SKM-1 (cell line): Measurements from ENCODE around the gene BMPER.

ENCODE experiments used
- DNase-seq: peaks from one replicate; lab custom pipeline; 2025; ENCODE audit not compliant: unreplicated experiment; lab: John Stamatoyannopoulos, UW

Gene BMPER

DNA sequence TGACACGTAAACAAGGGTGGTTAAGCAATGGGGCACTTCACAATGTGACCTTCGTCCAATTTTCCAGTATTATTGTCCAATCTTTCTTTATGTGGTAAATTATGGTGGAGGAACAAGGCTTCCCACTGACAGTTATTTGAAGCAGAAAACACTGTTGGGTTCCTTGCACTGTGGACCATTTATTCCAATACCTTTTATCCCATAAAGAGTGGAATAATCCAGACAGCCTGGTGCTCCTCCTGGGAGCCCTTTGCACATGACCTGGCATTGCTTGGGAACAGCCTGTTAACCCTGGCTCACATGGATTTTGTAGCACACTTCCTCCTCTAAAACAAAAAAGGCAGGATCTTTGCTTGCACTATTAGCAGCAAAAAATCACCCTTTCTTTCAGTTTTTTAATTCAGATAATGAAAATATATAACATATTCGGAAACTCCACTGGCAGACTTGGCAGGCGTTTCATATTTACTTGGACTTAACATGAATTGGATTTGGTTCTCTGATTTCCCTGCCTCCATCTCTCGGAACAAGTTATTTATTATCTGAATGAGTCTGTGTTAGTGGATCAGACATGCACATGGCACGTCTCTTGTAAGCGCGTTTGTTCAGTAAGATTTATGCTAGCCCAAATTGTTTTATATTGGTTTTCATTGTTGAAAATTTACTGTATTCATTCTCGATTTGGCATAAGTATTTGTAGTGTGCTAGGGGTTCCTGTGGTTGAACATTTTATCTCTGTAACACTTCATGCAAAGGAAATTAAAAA is 59.3 kb downstream of the BMPER start:
- DNase-seq, result no peak

DNA sequence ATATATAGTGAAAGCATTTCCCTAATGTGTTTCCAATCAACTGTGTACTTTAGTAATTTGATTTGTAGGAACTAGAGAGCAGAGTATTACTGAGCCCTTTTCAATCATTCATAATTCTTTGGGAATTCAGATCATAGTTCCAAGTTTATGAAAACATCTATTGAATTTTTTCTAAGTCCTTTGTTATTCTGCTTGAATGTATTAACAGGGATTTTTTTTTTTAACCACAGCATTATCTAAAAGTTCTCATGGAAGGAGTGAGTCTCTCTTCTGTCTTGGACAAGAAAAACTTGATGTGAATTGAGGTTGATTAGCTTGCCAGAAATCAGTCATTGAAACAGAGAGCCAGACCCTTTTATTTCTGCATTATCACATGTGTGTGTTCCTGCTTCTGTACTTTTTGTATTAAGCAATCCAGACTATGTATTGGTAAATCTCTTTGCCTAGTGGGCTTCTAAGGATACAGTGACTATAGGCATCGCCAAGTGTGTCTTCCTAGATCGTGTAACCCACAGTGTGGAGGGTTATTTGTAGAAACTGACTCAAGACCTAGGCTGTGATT is 59.9 kb downstream of the BMPER start:
- DNase-seq, result no peak

DNA sequence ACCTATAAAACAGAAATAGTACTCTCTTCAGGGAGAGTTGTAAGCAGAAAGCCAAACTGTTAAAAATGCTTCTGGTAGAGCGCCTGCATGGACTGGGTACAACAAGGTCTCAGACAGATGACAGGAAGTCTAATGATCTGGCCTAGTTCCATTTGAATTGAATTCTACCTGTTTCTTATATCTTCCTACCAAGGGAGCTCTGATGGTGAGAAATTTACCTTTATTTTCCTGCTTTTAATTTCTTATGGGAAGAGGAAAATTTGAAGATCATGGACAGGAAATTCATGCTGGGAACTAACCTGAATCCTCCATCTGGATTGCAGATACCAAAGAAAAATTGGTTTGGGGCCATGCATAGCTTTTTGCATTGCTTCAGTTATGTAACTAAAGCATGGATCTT is 63.3 kb downstream of the BMPER start:
- DNase-seq, result no peak

DNA sequence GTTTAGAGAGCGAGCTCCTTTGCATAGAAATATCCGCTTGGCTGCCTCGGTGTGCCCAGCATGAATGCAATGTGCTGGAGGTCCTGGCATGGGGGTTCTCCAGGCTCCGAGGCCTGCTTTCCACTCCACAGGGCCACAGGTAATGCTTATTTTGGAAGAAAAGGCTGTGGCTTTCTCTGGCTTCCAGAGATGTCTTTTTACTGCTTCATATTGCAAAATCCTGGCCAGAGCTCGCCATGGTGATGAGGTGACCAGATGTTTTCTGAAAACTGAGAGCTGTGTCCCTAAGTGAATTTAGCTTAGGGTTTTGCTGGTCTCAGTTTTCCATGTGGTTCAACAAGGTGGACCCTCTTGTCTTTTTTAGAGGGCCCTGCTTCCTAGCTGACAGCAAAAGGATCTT is 65.2 kb downstream of the BMPER start:
- no peak for DNase-seq

DNA sequence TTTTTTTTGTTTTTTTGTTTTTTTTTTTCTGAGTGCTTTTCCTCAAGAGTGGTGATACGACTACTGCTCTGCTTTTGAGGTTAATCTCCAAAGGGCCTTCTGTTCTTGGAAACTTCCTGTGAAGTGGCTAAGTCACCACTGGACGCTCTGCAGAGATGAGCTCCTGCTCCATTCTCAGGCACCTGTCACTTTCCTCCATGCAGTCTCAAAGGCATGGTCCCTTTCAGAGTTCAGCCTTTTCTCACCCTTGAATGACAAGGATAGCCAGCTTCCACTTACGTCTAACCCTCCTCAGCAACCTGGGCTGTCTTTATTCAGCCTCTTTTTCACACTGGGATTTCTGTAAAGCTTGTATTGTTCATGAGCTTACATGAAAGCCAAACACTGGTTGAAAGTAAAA is 65.8 kb downstream of the BMPER start:
- DNase-seq, result no peak

DNA sequence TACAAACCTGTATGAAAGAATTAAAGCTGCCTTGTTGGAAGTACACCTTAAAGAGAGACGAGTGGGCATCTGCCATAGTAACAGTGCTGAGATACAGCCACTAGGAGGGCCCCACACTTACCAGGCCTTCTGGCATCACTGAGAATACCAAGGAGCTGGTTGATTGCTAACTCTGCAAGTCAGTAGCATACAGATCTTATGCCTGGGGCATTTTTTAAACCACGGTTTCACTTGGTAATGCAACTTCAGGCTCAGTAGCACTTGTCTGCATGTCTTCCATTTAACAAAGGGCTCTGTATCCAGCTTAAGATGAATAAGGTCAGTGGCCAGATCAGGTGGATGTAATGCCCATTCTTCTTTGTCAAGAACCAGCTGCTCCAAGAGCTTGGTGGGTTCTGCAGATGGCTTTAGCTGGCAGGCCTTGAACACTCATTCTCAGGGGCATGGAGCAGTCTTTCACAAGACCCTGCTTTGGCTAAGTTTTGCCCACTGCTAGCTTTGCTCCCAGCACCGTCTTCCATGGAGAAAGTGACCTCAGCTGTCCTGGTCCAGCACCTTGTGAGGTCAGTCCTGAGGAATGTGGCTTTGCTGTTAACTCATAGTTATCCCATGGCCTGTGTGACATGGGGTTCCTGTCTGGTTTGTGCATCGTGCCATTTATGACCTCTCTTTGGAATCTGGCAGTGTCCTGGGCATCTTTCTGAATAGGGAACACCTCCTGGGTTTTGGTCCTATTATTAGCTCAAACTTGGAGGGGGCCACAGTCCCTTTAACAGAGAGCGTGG is 68.1 kb downstream of the BMPER start:
- DNase-seq, result no peak

DNA sequence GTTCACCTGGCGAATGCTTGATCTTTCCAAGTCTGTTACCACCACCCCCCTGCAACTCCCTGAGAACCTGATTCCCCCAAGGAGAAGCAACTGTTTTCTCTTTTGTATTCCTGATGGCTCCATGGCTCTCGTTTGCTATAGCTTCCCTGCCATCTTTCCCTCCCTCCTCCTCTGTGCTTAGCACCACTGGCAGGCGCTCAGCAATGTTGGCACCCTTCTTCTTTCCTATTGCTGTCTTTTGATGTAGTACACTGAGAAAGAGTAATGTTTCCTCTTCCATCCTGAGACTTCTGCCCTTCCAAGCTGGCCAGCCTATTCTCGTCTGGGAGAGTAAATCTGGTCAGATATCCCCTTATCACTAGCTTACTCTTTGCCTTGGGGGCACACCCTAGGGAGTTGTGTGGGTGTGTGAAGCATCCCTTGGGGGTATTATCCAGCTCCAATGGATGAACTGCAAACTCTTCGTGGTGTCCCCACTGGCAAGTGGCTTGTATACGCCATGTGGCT is 74.0 kb downstream of the BMPER start:
- DNase-seq, result no peak

DNA sequence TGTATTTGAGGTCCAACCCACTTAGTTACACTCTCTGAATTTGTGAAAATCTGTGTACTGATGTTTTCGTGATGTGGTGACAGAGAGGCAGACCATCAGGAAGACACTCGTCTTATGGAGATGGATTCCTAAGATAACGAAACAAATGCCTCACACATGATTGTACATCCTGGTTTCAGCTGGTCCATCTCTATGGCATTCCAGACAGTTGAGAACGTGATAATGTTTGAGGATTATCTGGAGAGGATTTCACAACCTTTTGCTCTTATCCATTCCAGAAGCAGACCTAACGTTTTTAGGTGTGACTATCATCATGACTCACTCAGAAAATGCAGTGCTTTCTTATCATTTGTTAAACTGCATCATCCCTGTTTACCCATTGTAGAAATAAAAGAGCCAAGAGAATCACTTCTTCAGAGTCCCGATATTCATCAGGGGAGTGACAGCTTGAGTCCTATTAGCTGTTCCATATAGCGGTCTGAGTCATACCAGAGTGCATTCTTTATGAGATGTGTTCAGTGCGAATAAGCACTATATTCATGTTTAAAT is 74.5 kb downstream of the BMPER start:
- DNase-seq, result no peak

DNA sequence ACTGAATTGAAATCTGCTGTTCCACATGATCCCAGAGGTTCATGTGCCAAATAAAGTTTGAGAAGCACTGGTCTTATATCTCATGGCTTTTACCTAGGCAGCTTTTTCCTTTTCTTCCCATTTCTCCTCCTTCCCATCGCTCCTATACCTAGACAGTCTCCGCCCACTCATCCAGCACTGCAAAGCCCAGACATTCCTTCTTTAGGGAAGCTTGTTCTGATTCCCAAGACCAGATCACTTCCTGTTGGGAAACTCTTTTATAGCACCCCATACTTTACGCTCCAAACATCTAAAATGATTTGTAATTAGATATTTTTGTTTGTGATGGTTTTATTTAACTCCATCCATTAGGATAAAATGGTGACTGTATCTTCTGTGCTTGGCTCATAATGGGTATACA is 75.9 kb downstream of the BMPER start:
- DNase-seq, result no peak

DNA sequence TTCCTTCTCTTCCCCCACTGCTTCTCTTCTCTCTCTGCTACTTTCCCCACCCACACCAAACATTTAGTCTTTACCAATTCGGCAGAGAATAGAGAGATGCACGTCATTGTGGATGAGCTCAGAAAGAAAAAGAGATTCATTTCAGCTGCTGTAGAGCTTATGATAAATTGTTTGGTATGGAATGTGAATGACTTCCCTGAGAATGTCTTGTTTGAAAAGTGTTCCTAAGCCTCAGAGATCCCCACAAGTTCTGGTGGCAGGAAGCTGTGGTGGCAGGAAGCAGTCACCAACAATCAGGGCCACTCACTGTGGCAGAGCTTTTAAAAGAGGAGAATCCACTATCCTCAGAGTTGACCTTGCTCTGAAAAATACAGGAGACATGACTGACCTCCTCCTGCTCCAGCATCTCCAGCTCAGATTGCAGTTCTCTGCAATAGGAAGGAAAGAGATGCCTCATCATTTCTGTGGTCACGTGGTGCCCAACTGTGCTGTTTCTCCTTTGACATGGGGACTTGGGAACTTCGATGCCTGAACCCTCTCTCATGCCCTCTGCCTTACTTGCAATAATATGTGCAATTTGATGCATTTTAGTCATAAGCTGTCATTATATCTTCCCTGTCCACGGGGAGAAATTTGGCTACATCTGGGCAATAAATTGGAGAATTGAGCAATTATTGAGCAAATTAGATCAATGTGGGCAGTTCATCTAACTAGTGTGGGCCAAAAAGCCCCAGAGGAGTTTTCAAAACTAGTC is 76.5 kb downstream of the BMPER start:
- DNase-seq, result no peak

DNA sequence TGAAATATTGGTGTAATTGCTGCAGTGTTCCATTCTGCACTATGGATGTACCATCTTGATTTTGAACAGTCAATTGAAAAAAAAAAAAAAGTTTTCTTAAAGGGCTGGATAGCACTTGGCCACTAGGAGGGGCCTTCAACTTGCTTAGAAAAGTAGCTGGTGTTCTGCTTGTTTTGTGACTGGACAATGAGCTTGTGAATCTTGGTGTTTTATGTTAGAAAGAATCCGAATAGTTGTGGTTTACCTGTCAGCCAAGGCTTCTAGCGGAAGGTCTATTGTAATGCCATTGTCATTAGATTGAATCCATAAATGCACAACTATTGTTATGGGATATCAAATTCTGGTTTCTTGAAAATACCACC is 77.1 kb downstream of the BMPER start:
- no peak for DNase-seq

DNA sequence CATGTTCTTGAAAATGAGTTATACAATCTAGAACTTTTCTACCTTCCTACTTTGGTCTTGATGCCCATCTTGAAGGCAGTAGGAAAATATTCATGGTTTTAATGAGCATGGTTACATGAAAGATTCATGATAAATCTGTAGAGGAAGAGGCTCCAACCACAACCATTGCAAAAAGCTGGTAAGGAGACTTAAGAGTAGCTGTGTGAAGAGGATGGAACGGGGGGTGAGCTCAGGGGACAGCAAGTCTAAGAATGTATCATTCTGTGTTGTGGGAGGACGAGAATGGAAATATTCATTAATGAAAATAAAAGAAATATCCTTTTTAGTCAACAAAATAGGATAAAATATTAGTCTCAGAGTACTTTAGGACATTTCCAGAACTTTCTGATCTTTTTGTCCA is 81.1 kb downstream of the BMPER start:
- no peak for DNase-seq

DNA sequence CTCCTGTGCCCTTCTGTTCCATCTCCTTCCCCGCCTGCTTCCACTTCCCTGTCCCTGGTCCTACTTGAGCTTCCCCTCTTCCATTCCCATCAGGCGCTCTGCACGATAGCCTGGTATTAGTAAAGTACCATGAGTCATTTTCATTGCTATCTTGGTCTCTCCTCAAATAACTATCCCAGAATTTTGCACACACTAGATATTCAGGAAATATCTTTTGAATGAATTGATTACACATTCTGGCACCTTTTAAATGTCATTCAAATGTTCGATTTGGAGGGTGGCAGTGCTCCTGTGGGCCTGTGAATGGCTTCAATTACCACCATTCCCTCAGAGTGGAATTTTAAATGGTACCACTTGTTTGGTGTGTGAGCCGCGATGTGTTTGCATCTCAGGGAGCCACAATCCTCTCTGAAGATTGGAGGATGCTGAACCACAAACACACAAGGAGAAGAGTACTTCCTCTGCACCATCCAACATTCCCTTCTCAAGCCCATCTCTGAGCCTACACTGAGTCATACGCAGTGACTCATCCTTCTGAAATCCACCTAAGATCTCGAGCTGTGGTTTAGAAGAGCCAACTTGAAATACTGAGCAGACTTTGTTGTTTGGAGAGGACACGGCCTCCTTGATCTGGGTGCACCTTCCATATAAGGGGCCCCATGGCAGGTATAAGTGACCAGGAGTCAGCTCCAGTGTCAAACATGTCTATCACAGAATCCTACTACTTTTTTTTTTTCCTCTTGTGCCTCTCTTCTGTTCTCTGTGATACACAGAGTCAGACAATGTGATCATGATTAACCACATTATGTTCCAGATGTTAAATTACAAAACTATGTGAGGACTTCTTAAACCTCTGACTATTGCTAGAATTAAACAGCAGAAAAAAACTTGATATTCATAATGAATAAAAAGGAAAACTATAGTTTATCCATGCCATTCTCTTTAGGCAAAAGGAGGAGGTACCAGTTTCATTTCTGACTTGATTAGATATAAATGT is 81.9 kb downstream of the BMPER start:
- no peak for DNase-seq

DNA sequence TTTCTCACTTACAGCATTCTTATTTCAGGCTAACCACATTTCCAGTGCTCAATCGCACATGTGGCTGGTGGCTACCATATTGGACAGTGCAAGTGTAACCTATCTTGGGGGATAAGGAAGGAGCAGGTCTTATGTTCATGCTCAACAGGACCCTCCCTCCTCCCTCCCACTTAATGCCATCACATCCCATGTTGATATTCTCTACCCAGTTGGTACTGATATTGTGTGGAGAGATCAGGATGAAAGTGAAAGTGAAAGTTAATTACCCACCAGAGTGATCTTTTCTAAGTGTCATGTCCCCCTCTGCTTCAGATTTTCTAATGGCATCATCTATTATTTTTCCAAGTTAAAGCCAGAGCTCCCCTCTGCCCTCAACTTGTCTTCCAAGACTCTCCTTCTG is 91.6 kb downstream of the BMPER start:
- DNase-seq, result no peak

DNA sequence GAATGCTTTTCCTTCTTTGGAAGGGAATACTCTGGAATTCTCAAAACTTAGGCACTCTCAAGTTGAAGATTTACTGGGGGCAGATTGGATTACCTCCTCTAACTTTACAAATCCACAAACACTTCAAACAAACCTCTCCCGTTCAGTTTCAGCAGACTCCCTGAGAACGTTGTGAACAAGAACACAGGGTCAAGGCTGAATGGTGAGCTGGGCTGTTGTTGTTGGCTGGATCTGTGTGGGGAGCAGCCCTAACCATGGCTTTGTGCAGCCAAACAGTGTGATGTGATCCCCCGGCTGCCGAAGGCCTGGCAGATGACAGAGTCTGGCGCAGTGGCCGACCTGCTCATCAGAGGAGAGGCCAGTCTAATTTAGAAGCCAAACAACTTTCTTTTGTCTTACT is 93.1 kb downstream of the BMPER start:
- DNase-seq, result no peak

DNA sequence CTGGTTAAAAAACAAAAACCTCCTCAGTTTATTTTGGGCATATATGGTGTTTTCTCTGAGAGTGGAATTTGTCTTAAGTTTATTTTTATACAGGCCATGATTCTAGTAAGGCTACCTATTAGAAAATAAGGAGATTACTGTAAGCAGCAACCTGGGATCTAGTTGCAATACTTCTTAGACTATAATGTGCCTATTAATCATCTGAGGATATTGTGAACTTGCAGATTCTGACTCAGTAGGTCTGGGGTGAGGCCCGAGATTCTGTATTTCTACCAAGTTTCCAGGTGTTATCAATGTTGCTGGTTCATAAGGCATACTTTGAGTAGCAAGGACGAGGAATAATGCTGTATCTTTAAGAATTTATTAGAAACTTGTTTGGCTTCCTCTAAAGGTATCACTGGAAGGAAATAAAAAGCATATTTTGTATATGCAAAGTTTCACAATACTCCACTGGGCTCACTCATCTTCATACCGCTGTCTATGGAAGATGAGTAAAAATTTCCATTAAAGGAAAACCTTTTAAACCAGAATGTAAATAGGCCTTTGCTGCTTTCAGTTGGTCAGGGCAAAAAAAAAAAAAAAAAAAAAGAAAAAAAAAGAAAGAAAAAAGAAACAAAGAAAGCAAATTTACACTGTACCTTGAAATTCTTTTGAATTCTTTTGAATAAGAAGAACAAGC is 105.8 kb downstream of the BMPER start:
- no peak for DNase-seq

DNA sequence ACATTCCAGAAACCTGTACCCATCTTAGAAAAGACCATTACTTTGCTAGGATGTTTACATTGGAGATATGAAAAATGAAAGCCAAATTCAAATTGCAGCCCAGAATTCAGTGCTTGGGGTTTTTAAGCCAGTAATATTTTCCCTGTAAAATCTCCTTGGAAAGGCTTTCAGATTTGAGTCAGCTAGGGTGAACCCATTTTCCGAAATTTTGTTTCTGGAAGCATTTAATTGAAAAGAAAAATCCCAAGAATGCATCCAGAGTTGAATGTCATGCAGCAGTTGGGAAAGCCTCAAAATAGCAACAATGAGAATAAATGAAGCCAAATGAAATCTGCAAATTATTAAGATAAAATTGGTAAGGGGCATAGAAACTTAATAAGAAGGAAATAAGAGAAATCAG is 106.4 kb downstream of the BMPER start:
- no peak for DNase-seq

DNA sequence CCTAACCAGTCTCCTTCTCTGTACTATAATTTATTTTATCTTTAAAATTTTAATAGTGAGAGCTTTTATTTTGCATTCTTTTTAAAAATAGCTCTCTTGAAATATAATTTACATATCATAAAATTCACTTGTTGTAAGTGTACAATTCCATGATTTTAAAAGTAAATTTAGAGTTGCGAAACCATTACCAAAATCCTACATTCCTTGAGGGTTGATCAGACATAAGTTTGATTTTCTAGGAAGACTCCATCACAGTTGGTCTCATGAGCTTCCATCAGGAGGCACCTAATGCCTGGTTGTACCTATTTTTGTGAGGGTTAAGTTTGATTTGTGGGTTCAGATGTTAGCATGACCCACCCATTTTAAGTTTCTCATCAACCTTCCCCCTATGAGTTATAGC is 108.1 kb downstream of the BMPER start:
- no peak for DNase-seq

DNA sequence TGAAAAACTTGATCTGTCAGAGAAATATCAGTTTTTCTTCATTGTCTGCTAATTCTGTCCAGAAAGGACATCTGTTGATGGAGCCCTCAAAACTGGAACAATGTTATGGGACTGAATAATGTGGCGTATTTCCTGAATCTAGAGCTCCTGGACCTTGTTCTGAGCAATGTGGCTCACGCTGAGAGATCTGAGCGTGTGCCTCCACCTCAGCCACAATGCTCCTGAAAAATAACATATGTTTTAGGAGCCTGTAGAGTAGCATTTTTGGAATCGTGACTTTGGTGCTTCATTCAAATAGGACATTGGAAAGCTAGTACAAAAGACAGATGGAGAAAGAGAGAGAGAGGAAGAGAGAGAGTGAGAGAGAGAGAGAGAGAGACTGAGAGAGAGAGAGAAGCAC is 110.3 kb downstream of the BMPER start:
- no peak for DNase-seq
